ENCODE results near the gene SLC3A2. TPM values are rescaled to one million over a fixed set of nuclear protein-coding genes. Genes with fewer than 3 reads are reported as not detected.

Gene SLC3A2
- total RNA-seq, 2 experiments from 2014 or later = 231 to 234 TPM

DNA sequence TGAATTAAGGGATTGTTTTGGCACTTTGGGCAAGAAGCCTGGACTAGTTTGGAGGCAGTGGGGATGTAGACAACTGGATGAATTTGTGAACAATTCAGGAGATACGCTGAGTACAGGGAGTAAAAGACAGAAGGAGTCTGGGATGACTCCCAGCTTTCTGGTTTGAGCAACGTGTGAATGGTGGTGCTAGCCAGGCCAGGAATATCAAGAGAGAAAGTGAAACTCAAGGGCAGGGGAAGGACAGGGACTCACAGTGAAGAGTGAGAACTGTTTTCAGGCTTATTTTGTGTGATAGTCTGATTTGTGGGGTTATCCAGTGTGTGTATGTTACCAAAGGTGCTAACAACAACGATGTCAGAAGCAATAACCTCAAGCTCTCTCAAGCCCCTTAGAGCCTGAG lies 24.6 kb downstream of the SLC3A2 start:
- POLR2A ChIA-PET = interaction anchor here (1.5 kb wide), 1 partner anchor 118 kb away, joined by 5 read pairs; no protein-coding TSS in a partner anchor
- ATAC-seq (ENCODE audit: poor library complexity) (no peak), DNase-seq (no peak)
- intact Hi-C loops (cut with DNase I, micrococcal nuclease) = loop anchor here (5.0 kb wide), 3 partner anchors 307 to 1468 kb away; no protein-coding TSS in a partner anchor
- Histone ChIP-seq H3K4me3 (ENCODE audit: low read length) (no peak overlapping the region), H3K36me3 (ENCODE audit: insufficient read depth, low read length) (no peaks in the 10 kb centered on the region), H3K9me3 (ENCODE audit: control insufficient read depth in 1 of 2, insufficient read depth in 1 of 2, low read length in 2 of 2) (peaks cover 0 to 3% of the 10 kb centered on the region in 2 experiments), H3K27ac (ENCODE audit: low read depth in 1 of 2, low read length in 2 of 2) (no peak overlapping the region), H3K4me1 (ENCODE audit: insufficient read depth, low read length) (peaks cover 7% of the 10 kb centered on the region), H3K27me3 (ENCODE audit: control insufficient read depth in 1 of 2, insufficient read depth in 2 of 2, low read length in 2 of 2) (peaks cover 0 to 7% of the 10 kb centered on the region in 2 experiments)
- CTCF ChIA-PET = interaction anchor here (0.6 to 3.1 kb wide), 19 partner anchors 8 to 309 kb away, joined by 3 to 66 read pairs (median 4); no protein-coding TSS in a partner anchor
- Mint-ChIP-seq H3K27me3 (peaks cover 16% of the 10 kb centered on the region), H3K27ac (no peak overlapping the region), H3K4me3 (no peak overlapping the region), H3K9me3 (no peaks in the 10 kb centered on the region), H3K4me1 (ENCODE audit: low read depth) (no peaks in the 10 kb centered on the region), H3K36me3 (ENCODE audit: low read depth) (no peaks in the 10 kb centered on the region)
- TF ChIP-seq, protein P1, sequence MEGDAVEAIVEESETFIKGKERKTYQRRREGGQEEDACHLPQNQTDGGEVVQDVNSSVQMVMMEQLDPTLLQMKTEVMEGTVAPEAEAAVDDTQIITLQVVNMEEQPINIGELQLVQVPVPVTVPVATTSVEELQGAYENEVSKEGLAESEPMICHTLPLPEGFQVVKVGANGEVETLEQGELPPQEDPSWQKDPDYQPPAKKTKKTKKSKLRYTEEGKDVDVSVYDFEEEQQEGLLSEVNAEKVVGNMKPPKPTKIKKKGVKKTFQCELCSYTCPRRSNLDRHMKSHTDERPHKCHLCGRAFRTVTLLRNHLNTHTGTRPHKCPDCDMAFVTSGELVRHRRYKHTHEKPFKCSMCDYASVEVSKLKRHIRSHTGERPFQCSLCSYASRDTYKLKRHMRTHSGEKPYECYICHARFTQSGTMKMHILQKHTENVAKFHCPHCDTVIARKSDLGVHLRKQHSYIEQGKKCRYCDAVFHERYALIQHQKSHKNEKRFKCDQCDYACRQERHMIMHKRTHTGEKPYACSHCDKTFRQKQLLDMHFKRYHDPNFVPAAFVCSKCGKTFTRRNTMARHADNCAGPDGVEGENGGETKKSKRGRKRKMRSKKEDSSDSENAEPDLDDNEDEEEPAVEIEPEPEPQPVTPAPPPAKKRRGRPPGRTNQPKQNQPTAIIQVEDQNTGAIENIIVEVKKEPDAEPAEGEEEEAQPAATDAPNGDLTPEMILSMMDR (IDR thresholded peaks at IDR 0.05) = no peak

DNA sequence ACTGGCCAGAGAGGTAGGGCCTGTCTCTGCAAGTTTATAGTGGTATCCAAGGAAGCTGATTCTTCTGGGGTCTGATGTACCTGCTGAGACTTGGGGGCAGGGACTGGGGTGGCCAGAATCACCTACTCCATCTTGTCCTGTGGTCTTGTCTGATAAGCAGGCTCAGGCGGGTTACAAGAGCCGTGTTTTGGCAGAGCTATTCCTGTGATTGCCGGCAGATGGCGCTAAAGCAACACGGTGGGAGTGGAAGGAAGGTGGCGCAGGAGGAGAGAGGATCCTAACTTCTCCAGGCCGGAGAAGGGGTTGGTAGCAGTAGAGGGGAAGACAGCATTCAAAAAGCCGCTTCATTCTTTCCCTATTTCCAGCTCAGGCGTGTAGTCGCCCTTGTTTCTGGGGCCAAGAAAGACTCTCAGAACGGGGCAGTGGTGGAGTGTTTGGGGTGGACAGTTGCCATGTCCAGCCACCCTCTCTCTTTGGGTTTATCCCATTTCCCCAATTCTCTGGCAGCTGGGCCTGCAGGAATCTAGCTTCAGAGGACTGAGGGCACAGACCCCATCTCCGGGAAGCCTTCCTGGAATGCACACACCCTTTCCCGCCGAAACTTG lies 25.3 kb downstream of the SLC3A2 start:
- DNase-seq (peak; percentile 60 to 87 (median 74)), ATAC-seq (ENCODE audit: poor library complexity) (peak; percentile 80)
- ChIA-PET CTCF (interaction anchor here (0.6 to 3.1 kb wide), 19 partner anchors 9 to 308 kb away, joined by 3 to 66 read pairs (median 4); no protein-coding TSS in a partner anchor), POLR2A (interaction anchor here (1.5 kb wide), 1 partner anchor 117 kb away, joined by 5 read pairs; no protein-coding TSS in a partner anchor)
- no peak overlapping the region for H3K27ac ChIP-seq (ENCODE audit: low read depth in 1 of 2, low read length in 2 of 2)
- Mint-ChIP-seq H3K4me3 (no peak overlapping the region), H3K4me1 (ENCODE audit: low read depth) (no peaks in the 10 kb centered on the region), H3K27me3 (peaks cover 18% of the 10 kb centered on the region), H3K27ac (no peak overlapping the region), H3K36me3 (ENCODE audit: low read depth) (no peaks in the 10 kb centered on the region), H3K9me3 (no peaks in the 10 kb centered on the region)
- TF ChIP-seq, protein P1 (IDR thresholded peaks at IDR 0.05) = peak; percentile 96
- peaks cover 0 to 7% of the 10 kb centered on the region in 2 experiments for H3K27me3 ChIP-seq (ENCODE audit: control insufficient read depth in 1 of 2, insufficient read depth in 2 of 2, low read length in 2 of 2)
- H3K9me3 ChIP-seq (ENCODE audit: control insufficient read depth in 1 of 2, insufficient read depth in 1 of 2, low read length in 2 of 2) = peaks cover 0 to 5% of the 10 kb centered on the region in 2 experiments
- H3K4me1 ChIP-seq (ENCODE audit: insufficient read depth, low read length) = peaks cover 7% of the 10 kb centered on the region
- H3K36me3 ChIP-seq (ENCODE audit: insufficient read depth, low read length) = no peaks in the 10 kb centered on the region
- intact Hi-C loops (cut with DNase I, micrococcal nuclease) = loop anchor here (1.0 to 5.0 kb wide), 4 partner anchors 118 to 1469 kb away; no protein-coding TSS in a partner anchor
- H3K4me3 ChIP-seq (ENCODE audit: low read length) = no peak overlapping the region

DNA sequence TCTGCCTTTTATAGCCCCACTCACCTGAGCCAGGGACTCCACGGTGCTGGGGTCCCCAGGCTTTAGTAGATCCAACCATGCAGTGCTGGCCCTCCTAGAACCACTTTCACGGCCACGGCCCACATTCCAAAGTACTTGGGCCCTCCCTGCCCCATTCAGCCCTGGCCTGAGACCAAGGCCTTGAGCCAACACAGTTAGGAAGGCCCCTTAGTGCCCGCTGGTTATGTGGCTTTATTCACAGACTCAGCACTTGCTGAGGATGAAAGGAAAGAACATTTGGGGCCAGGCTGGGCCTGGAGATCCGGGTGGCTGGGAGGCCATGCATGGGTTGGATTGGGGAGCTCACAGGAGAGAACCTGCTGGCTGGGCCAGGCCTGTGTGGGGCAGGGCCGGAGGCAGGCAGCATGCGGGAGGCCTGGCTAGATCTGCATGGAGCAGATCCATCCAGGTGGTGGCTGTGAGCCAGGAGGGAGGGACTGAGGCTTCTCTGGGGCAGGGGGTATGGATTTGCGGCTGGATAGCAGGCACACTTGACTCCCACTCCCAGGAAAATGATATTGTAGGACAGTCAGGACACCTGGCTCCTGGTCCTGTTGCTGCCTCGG lies 27.9 kb downstream of the SLC3A2 start:
- H3K9me3 Mint-ChIP-seq = no peaks in the 10 kb centered on the region
- H3K27me3 Mint-ChIP-seq = peaks cover 20% of the 10 kb centered on the region
- H3K4me1 Mint-ChIP-seq (ENCODE audit: low read depth) = no peaks in the 10 kb centered on the region
- Histone ChIP-seq H3K36me3 (ENCODE audit: insufficient read depth, low read length) (no peaks in the 10 kb centered on the region), H3K9me3 (ENCODE audit: control insufficient read depth in 1 of 2, insufficient read depth in 1 of 2, low read length in 2 of 2) (peaks cover 0 to 5% of the 10 kb centered on the region in 2 experiments), H3K4me3 (ENCODE audit: low read length) (no peak overlapping the region), H3K27ac (ENCODE audit: low read depth in 1 of 2, low read length in 2 of 2) (no peak overlapping the region), H3K27me3 (ENCODE audit: control insufficient read depth in 1 of 2, insufficient read depth in 2 of 2, low read length in 2 of 2) (peaks cover 0 to 7% of the 10 kb centered on the region in 2 experiments), H3K4me1 (ENCODE audit: insufficient read depth, low read length) (peaks cover 7% of the 10 kb centered on the region)
- no peak overlapping the region for H3K4me3 Mint-ChIP-seq
- CTCF ChIA-PET = no interaction called here
- ATAC-seq (ENCODE audit: poor library complexity) (no peak), DNase-seq (no peak)
- intact Hi-C loops (cut with DNase I, micrococcal nuclease) = loop anchor here (2.0 to 5.0 kb wide), 4 partner anchors 70 to 1471 kb away; no protein-coding TSS in a partner anchor
- no peak overlapping the region for H3K27ac Mint-ChIP-seq
- no peaks in the 10 kb centered on the region for H3K36me3 Mint-ChIP-seq (ENCODE audit: low read depth)
- POLR2A ChIA-PET = no interaction called here
- TF ChIP-seq, protein P1 (IDR thresholded peaks at IDR 0.05) = no peak

Data from CD4-positive, alpha-beta T cell (primary cell).